G401 (cell line): Measurements from ENCODE around the gene EPHB2. TPM values are rescaled to one million over a fixed set of nuclear protein-coding genes. Genes with fewer than 3 reads are reported as not detected.

Experiments used
- DNase-seq: peaks from one replicate; pipeline ENCODE4 v3.0.0-alpha.2; 2015; ENCODE audit warnings: low spot score
- in situ Hi-C: cut with HindIII; loops from 2 replicates; pipeline ENCODE4 v1.10.0; 2016; ENCODE audit warnings: low sequenced_read_pairs, mixed read lengths
- total RNA-seq: library from RNA; depleted of rRNA; stranded (reverse); fragments of >200 nt; shearing (Covaris generic); gene quantifications from 2 replicates; pipeline ENCODE4 v1.2.3, GENCODE V29; 2014

The EPHB2 gene
- total RNA-seq, 1 experiment from 2014 or later = 0.14 TPM

- no peak for DNase-seq
- in situ Hi-C loops = no loop called here
Measured at GRCh38 chr1:22769932-22770331, 59.3 kb downstream of the EPHB2 start.

GRCh38 chr1:22772014-22772413 lies 61.4 kb downstream of the EPHB2 start:
- DNase-seq = no peak
- in situ Hi-C loops = no loop called here

GRCh38 chr1:22773981-22774832 lies 63.6 kb downstream of the EPHB2 start:
- peak; percentile 30 for DNase-seq
- in situ Hi-C loops = no loop called here

- no peak for DNase-seq
- in situ Hi-C loops = no loop called here
Measured at GRCh38 chr1:22774833-22775182, 64.2 kb downstream of the EPHB2 start.

GRCh38 chr1:22775478-22775877 lies 64.8 kb downstream of the EPHB2 start:
- DNase-seq = no peak
- in situ Hi-C loops = no loop called here

- in situ Hi-C loops = no loop called here
- DNase-seq = no peak
Measured at GRCh38 chr1:22776035-22776613, 65.5 kb downstream of the EPHB2 start.

GRCh38 chr1:22777388-22778057 lies 66.9 kb downstream of the EPHB2 start:
- no peak for DNase-seq
- in situ Hi-C loops = no loop called here

- DNase-seq = no peak
- in situ Hi-C loops = no loop called here
Measured at GRCh38 chr1:22778408-22778807, 67.8 kb downstream of the EPHB2 start.

GRCh38 chr1:22778862-22779520 lies 68.4 kb downstream of the EPHB2 start:
- in situ Hi-C loops = no loop called here
- DNase-seq = peak; percentile 27

GRCh38 chr1:22780696-22781095 lies 70.1 kb downstream of the EPHB2 start:
- in situ Hi-C loops = no loop called here
- no peak for DNase-seq

GRCh38 chr1:22781483-22781882 lies 70.8 kb downstream of the EPHB2 start:
- no peak for DNase-seq
- in situ Hi-C loops = no loop called here

GRCh38 chr1:22782406-22782805 lies 71.8 kb downstream of the EPHB2 start:
- no peak for DNase-seq
- in situ Hi-C loops = no loop called here

- no peak for DNase-seq
- in situ Hi-C loops = no loop called here
Measured at GRCh38 chr1:22784317-22784716, 73.7 kb downstream of the EPHB2 start.

GRCh38 chr1:22784737-22785136 lies 74.1 kb downstream of the EPHB2 start:
- no peak for DNase-seq
- in situ Hi-C loops = no loop called here

GRCh38 chr1:22786101-22786500 lies 75.5 kb downstream of the EPHB2 start:
- in situ Hi-C loops = no loop called here

GRCh38 chr1:22786719-22787489 lies 76.3 kb downstream of the EPHB2 start:
- in situ Hi-C loops = no loop called here
- DNase-seq = no peak

More at GRCh38 chr1:22786101-22786500, 75.5 kb downstream of the EPHB2 start:
- no peak for DNase-seq

GRCh38 chr1:22787636-22788035 lies 77.0 kb downstream of the EPHB2 start:
- no peak for DNase-seq
- in situ Hi-C loops = no loop called here

- no peak for DNase-seq
- in situ Hi-C loops = no loop called here
Measured at GRCh38 chr1:22788254-22788661, 77.6 kb downstream of the EPHB2 start.

- in situ Hi-C loops = no loop called here
- no peak for DNase-seq
Measured at GRCh38 chr1:22789356-22789994, 78.8 kb downstream of the EPHB2 start.
